HG03378 (cell line): Measurements from ENCODE around the gene TMEM236.

Source experiments
- ATAC-seq: cut with Tn5 transposase; IDR thresholded peaks from one replicate; pipeline ENCODE4 v1.9.1; 2021; ENCODE audit warnings: mild to moderate bottlenecking, moderate library complexity; ENCODE audit not compliant: unreplicated experiment

Gene TMEM236

GRCh38 chr10:17784688-17785087 is 32.7 kb downstream of the TMEM236 start:
- ATAC-seq, result no peak

DNA sequence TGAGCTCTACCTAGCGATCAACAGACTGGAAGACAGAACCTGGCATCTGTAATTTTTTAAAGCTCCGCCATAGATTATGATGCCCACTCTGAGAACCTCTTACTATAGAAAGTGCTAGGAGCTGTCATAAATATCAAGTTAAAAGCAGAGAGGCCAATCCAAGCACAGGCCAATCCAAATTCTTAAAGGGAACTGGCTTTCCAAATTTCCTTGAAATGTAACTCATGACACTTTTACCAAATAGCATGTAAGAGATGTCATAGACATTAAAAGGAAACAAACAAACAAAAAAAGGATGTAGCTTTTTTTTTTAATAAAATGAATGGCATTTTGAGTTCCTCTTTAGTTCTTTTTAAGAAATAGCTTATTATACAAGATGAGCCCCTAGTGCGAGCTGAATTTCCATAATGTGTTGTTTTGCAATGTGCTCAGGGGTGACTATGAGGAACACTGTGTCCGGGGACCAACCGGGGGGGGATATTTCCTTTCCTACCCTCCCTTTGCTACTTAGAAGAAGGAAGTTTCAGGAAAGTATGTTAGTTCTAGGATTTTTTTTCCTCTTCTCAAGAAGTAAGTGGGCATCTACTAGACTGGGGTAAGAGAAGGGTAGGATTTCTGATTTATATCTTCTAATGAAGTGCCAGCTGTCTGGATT is 33.4 kb downstream of the TMEM236 start:
- ATAC-seq, result no peak

DNA sequence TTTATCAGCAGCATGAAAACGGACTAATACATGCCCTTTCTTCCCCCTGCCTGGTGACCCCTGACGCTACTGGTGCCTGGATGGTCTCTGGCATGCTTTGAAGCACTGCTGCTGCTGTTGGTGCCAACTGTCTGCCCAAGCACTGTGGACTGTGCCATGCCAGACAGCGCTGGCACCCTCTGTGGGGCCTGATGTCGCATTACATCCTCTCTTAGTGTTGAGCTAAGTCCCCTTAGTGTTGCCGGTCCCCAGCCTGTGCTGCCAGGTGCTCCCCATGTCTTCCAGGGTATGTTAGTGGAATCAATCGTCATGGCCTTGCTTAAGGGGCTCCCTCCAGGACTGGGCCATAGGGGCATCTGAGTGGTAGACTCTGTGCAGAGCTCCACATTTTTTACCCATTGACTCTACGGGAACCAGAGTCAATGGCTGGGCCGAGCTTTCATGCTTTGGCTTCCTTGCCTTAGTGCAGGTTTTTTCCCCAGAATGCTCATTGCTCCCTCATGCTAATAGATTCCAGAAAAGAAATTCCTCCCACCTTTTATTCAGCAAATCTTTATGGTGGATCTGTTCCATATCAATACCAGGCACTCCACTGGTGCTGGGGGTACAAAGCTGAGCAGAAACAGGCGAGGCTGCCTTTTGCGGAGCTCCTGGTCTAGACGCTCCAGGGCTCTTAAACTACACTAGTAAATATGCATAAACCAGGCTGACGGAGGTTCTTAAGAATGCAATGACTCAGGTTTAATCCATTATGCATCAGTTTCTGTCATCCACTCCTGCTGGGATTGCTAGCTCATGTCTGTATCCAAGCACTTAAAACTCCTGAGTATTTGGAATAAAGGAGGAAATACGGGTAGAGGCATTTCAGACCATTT is 35.3 kb downstream of the TMEM236 start:
- ATAC-seq, result no peak

DNA sequence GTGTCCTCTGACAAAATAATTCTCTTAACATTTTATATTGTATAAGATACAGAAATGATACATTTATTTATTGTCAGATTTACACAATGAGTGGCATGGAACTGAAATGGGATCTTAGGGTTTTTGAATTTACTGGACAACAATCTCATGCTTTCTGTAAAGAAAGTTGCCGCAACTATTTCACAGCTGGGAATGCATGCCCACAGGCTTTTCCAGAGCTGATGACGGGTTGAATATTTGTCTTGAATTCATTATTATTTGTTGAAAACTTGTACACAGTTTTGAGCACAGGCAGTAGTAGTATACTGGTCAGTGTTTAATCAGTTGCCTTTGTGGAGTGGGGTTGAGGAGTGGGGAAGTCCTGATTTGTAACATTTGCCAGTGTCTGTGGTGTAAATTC is 36.6 kb downstream of the TMEM236 start:
- no peak for ATAC-seq

GRCh38 chr10:17789396-17789795 is 37.4 kb downstream of the TMEM236 start:
- ATAC-seq, result no peak

- ATAC-seq, result no peak
These were observed 38.6 kb downstream of the TMEM236 start for GRCh38 chr10:17790651-17791050.

DNA sequence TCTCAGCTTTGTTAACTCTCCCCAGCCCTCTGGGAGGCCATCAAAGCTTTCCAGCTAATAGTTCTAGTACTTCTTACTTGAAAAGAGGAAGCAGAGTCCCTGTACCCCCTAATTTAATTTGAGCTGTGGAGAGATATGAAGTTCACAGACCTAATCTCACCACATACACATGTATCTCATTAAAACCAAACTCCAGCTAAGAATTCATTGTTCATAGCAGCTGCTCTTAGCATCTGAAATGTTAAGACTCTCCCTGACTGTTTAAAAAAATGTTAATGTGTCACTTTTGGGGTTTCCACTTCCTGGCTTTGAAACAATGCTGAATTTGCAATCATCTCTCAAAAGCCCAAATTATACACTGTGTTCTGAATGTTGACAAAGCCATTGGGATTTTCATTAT is 41.0 kb downstream of the TMEM236 start:
- ATAC-seq, result peak; percentile 47

GRCh38 chr10:17793823-17794644 is 42.0 kb downstream of the TMEM236 start:
- no peak for ATAC-seq

DNA sequence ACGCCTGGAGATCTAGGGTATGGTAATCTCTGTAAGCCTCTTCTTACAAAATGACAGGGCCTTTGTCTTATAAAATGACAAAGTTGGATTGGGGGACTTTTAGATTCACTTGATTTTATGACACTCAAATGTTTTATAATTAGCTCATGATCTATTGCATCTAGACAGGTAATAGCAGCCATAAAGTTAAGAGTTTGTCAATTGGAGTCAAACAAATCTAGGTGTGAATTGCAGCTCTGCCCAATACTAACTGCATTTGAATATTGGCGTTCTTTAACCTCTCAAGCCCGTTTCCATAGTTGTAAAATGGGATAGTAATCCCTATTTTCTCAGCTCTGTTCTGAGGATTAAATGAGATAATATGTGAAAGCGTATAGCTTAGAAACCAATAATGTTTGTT is 43.1 kb downstream of the TMEM236 start:
- no peak for ATAC-seq

DNA sequence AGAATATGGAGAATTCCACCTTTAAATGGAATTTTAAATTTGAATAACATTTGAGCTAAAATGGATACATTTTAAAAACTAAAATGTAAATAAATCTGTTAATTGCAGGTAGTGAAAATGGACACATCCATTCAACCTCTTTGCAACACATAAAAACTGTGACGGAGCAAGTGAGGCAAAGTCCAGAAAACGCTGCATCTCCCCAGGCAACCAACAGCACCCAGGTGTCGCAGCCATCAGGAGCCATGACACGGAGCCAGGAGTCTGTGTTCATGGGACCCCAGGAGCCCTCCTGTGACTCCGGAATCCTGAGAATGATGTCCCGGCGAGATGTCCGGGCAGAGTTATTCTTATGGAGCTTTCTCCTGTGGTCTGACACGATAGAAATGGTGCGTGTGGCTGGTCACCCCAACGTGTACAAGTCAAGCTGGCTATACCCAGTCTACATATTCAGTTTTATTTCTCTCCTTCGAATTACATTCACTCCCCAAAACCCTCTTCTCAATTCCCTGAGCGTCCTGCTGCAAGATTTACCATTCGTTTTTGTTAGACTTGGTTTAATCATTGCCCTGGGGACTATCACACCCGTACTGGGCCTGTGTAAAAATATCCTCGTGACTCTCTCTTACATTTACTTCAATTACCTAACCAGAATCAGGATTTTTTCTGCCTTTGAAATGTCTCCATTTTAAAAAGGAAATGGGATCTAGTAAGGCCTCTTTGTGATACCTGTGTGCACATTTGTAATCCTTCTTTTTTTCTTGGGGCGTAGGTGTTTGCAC is 44.0 kb downstream of the TMEM236 start:
- ATAC-seq, result no peak

DNA sequence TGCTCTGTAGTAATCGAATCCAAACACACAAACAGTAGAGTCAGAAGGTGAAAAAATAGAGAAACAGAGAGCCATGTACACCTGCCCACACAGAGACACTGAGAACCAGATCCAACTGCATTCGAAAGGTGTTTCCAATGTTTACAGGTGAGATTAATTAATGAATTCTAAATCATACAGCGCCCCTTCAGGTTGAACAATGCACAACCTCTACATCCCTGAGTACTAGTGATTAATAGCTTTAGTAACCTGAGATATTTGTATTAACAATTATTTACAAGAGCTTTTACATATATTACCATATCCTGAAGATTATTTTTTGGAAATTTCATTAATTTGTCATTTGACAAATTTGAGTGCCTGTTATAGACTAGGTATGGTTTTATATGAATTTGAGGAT is 49.5 kb downstream of the TMEM236 start:
- no peak for ATAC-seq

- no peak for ATAC-seq
These were observed 50.3 kb downstream of the TMEM236 start for GRCh38 chr10:17802350-17802749.

DNA sequence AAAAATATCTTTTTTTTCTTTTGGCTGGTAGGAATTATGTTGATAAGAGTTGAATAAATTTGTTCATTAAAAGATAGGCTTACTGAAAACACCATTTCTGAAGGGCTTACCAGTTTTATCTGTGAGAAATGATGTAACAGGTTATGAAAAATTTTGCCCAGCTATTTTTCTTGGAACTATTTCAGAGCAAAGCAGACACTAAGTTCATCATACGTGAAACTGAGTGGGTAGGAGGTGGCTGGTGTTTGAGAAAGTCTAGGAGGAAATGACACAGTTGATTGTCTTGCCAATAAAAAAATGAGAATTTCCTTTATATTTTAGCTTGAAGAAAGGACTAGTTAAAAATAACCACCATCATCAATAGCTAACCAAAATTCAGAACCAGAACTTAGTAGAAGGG is 51.0 kb downstream of the TMEM236 start:
- no peak for ATAC-seq

DNA sequence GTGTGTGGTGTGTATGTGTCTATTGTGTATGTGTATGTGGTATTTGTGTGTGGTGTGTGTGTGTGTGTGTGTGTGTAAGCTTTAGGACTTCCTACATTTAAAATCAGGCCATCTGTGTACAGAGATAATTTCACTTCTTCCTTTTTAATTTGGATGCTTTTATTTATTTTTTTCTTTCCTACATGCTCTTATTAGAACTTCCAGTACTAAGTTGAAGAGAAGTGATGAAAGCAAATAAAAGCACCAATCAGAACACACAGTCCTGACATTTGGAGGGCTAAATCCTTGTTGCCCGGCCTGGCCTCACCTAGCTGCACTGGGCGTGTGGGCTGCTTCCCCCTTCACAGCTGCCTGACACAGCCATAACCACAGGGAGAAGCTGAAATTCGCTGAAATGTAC is 53.3 kb downstream of the TMEM236 start:
- no peak for ATAC-seq

DNA sequence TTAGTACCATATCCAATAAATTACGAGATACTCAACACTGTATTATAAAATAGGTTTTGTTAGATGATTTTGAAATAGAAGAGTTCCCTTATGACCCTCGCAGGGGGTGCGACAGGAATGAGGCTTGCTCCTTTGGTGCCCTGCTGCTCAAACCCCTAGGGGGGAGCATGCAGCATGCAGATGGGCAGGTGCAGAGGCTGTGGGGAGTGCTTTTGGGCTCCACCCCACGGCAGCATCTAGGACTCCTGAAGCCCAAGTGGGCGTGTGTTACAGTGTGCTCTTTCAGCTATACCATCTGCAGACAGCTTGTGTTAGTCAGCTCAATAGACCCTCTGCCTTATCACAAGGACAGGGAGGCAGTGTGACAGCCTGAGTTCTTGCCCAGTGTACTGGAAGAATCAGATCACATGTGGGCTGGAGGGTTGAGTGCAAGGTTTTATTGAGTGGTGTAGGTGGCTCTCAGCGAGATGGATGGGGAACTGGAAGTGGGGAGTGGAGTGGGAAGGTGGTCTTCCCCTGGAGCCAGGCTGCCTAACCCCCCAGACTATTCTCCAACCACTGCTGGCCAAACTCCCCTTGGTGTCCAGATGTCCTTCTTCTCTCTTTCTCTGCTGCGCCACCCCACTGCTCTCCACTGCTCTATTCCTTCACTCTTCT is 54.0 kb downstream of the TMEM236 start:
- ATAC-seq, result no peak

- ATAC-seq, result no peak
These were observed 57.2 kb downstream of the TMEM236 start, which contains the start of gene MRC1 for GRCh38 chr10:17808971-17809841. Gene MRC1 (plus strand): TSS chr10:17809348. CDS start chr10:17809466, 118 bp downstream.

- ATAC-seq, result no peak
These were observed 59.3 kb downstream of the TMEM236 start for GRCh38 chr10:17811146-17811865.

- no peak for ATAC-seq
These were observed 63.0 kb downstream of the TMEM236 start for GRCh38 chr10:17814973-17815372.

DNA sequence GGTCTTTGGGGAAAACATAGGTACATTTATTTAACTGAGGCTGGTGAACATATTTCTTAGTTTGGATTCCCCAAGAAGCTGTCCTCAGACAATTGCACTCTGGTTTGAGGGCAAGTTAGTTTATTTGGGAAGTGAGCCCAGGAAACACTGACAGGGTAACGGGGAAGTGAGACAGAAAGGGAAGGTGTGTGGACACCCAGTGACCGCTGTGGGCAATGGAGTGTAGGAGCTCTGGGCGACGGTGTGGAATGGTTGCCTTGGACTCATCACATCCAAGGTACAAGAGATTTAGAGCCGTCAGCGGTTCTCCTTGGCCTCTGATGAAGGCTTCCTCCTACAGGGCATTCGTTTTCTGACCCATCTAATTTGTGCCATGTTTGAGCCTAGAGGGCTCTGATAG is 64.2 kb downstream of the TMEM236 start:
- no peak for ATAC-seq
